IMR-90 (cell line): ENCODE measurements around the gene DAPL1. TPM values are rescaled to one million over a fixed set of nuclear protein-coding genes. Genes with fewer than 3 reads are reported as not detected.

ENCODE experiments used
- ATAC-seq: fragments of 200-7000 bp; cut with Tn5 transposase; 2 replicates; pipeline ENCODE4 v1.9.1; 2020; ENCODE audit warnings: low read depth, mild to moderate bottlenecking, moderate library complexity
- BruUV-seq: library from RNA; stranded (reverse); fragments of 400-500 nt; replicated peaks from 2 replicates; lab custom pipeline; 2021; lab: Mats Ljungman, UMichigan
- CTCF ChIA-PET: fragments of 300-600 bp; formaldehyde crosslinking; extraction: SDS; loops from one replicate; lab custom pipeline; 2021; ENCODE audit warnings: antibody characterized with exemption; lab: Yijun Ruan, JAX
- POLR2A ChIA-PET: fragments of 300-600 bp; sonication (Branson Sonifier 250); formaldehyde crosslinking; loops from one replicate; lab custom pipeline; 2022; ENCODE audit warnings: antibody characterized with exemption; ENCODE audit not compliant: unreplicated experiment; lab: Charles Lee
- DNase-seq: peaks from one replicate; pipeline ENCODE4 v3.0.0; 2013
- H2AFZ ChIP-seq: replicated peaks from 2 replicates; pipeline ENCODE3; 2013; ENCODE audit warnings: low read length, mild to moderate bottlenecking; ENCODE audit not compliant: poor library complexity
- H2AK5ac ChIP-seq: 2 replicates; pipeline ENCODE4 v1.6.1; 2013; ENCODE audit warnings: low read depth, low read length, inconsistent platforms
- H2AK9ac ChIP-seq: replicated peaks from 2 replicates; pipeline ENCODE3; 2013; ENCODE audit warnings: mild to moderate bottlenecking, low read depth, low read length, moderate library complexity; ENCODE audit not compliant: poor library complexity
- H2BK120ac ChIP-seq: 2 replicates; pipeline ENCODE4 v1.6.1; 2013; ENCODE audit warnings: low read depth, low read length, inconsistent platforms
- H2BK15ac ChIP-seq: 3 replicates; pipeline ENCODE4 v1.6.1; 2013; ENCODE audit warnings: low read depth, low read length, inconsistent platforms
- H2BK20ac ChIP-seq: 2 replicates; pipeline ENCODE4 v1.6.1; 2013; ENCODE audit warnings: low read depth, mild to moderate bottlenecking, inconsistent platforms, low read length, moderate library complexity
- H2BK5ac ChIP-seq: 2 replicates; pipeline ENCODE4 v1.6.1; 2013; ENCODE audit warnings: mild to moderate bottlenecking, low read depth, low read length, inconsistent platforms; ENCODE audit not compliant: poor library complexity, severe bottlenecking
- H3K14ac ChIP-seq: replicated peaks from 2 replicates; pipeline ENCODE4 v1.6.1; 2013; ENCODE audit warnings: low read depth, low read length, inconsistent platforms
- H3K18ac ChIP-seq: 2 replicates; pipeline ENCODE4 v1.6.1; 2013; ENCODE audit warnings: low read depth, low read length, control low read depth
- H3K23ac ChIP-seq: 2 replicates; pipeline ENCODE4 v1.6.1; 2013; ENCODE audit warnings: low read depth, low read length, inconsistent platforms
- H3K27ac ChIP-seq: 2 replicates; pipeline ENCODE4 v1.5.1; 2013; ENCODE audit warnings: mild to moderate bottlenecking, control low read depth, low read length; ENCODE audit not compliant: insufficient read depth
- H3K27me3 ChIP-seq: 2 replicates; pipeline ENCODE4 v1.6.1; 2013; ENCODE audit warnings: low read length; ENCODE audit not compliant: control insufficient read depth, insufficient read depth
- H3K36me3 ChIP-seq: 2 replicates; pipeline ENCODE4 v1.6.1; 2013; ENCODE audit warnings: low read length, mixed read lengths; ENCODE audit not compliant: control insufficient read depth, insufficient read depth
- H3K4ac ChIP-seq: 2 replicates; pipeline ENCODE4 v1.6.1; 2013; ENCODE audit warnings: low read depth, low read length, inconsistent platforms
- H3K4me1 ChIP-seq: 2 replicates; pipeline ENCODE4 v1.6.1; 2013; ENCODE audit warnings: low read length, mixed read lengths; ENCODE audit not compliant: control insufficient read depth, insufficient read depth
- H3K4me2 ChIP-seq: 2 replicates; pipeline ENCODE4 v1.6.1; 2013; ENCODE audit warnings: low read depth, mild to moderate bottlenecking, control low read depth, low read length, moderate library complexity
- H3K4me3 ChIP-seq: 2 replicates; pipeline ENCODE4 v1.5.1; 2013; ENCODE audit warnings: low read depth, mild to moderate bottlenecking, control low read depth, low read length, moderate library complexity; ENCODE audit not compliant: insufficient read depth
- H3K56ac ChIP-seq: 2 replicates; pipeline ENCODE4 v1.6.1; 2013; ENCODE audit warnings: low read length, inconsistent platforms; ENCODE audit not compliant: insufficient read depth; ENCODE audit errors: extremely low read depth
- H3K79me1 ChIP-seq, 2 experiments: 2 replicates each; pipeline ENCODE4 v1.6.1; 2013; ENCODE audit warnings: low read length in 2 of 2, inconsistent platforms in 1 of 2, low read depth in 1 of 2
- H3K9ac ChIP-seq: 2 replicates; pipeline ENCODE4 v1.6.1; 2013; ENCODE audit warnings: low read depth, low read length, control low read depth
- H3K9me1 ChIP-seq: 2 replicates; pipeline ENCODE4 v1.6.1; 2013; ENCODE audit warnings: low read length, inconsistent platforms; ENCODE audit not compliant: insufficient read depth
- H3K9me3 ChIP-seq: 2 replicates; pipeline ENCODE4 v1.6.1; 2013; ENCODE audit warnings: low read length; ENCODE audit not compliant: control insufficient read depth, insufficient read depth
- H4K20me1 ChIP-seq: 2 replicates; pipeline ENCODE4 v1.6.1; 2013; ENCODE audit warnings: low read length, inconsistent platforms; ENCODE audit not compliant: insufficient read depth
- H4K5ac ChIP-seq: 2 replicates; pipeline ENCODE4 v1.6.1; 2013; ENCODE audit warnings: mild to moderate bottlenecking, low read depth, low read length, control low read depth
- H4K8ac ChIP-seq, 2 experiments: 2 replicates each; pipeline ENCODE4 v1.6.1; 2013; ENCODE audit warnings: low read depth in 2 of 2, low read length in 2 of 2, control low read depth in 1 of 2, inconsistent platforms in 1 of 2
- H4K91ac ChIP-seq: 2 replicates; pipeline ENCODE4 v1.6.1; 2013; ENCODE audit warnings: low read depth, low read length, inconsistent platforms; ENCODE audit not compliant: insufficient read depth
- BHLHE40 ChIP-seq: fragments of 150-350 bp; IDR thresholded peaks from 2 replicates; pipeline ENCODE4 v1.6.1; 2016; ENCODE audit warnings: mild to moderate bottlenecking, low read depth, low read length
- CEBPB ChIP-seq: IDR thresholded peaks from 2 replicates; pipeline ENCODE4 v1.6.1; 2012; ENCODE audit warnings: low read depth, low read length, improper control_type of control experiment
- CHD1 ChIP-seq: IDR thresholded peaks from 2 replicates; pipeline ENCODE4 v1.6.1; 2012; ENCODE audit warnings: low read depth, low read length, improper control_type of control experiment
- CTCF ChIP-seq: conservative IDR thresholded peaks from 2 replicates; pipeline ENCODE4 v1.5.1; 2012; ENCODE audit warnings: mild to moderate bottlenecking, low read depth, low read length, improper control_type of control experiment
- ELK1 ChIP-seq: fragments of 150-350 bp; IDR thresholded peaks from 2 replicates; pipeline ENCODE4 v1.6.1; 2016; ENCODE audit warnings: low read depth, mild to moderate bottlenecking, low read length, moderate library complexity, borderline replicate concordance
- FOS ChIP-seq: fragments of 150-350 bp; IDR thresholded peaks from 2 replicates; pipeline ENCODE4 v1.6.1; 2016; ENCODE audit warnings: low read depth, low read length
- MAFK ChIP-seq: IDR thresholded peaks from 2 replicates; pipeline ENCODE4 v1.6.1; 2012; ENCODE audit warnings: low read depth, low read length, improper control_type of control experiment
- NFE2L2 ChIP-seq: fragments of 150-350 bp; IDR thresholded peaks from 2 replicates; pipeline ENCODE4 v1.6.1; 2016; ENCODE audit warnings: low read depth, mild to moderate bottlenecking, low read length
- RAD21 ChIP-seq: IDR thresholded peaks from 2 replicates; pipeline ENCODE4 v1.6.1; 2012; ENCODE audit warnings: low read length, improper control_type of control experiment
- RFX5 ChIP-seq: IDR thresholded peaks from 2 replicates; pipeline ENCODE4 v1.8.0; 2012; ENCODE audit warnings: low read depth, mild to moderate bottlenecking, low read length, moderate library complexity
- USF2 ChIP-seq: fragments of 150-350 bp; IDR thresholded peaks from 2 replicates; pipeline ENCODE4 v1.6.1; 2017; ENCODE audit warnings: mild to moderate bottlenecking, antibody characterized with exemption, low read length, low read depth
- WGBS, 2 experiments: methylation state at CpG; one replicate each; pipeline versions ENCODE4 v1.1.5 to v1.1.7; 2013; ENCODE audit warnings: missing lambda C conversion rate in 2 of 2; ENCODE audit not compliant: insufficient read length in 1 of 2; ENCODE audit errors: extremely low coverage in 2 of 2; 5-methylcytosine and 5-hydroxymethylcytosine counted together
- dilution Hi-C: fragments of 300-500 bp; cut with HindIII; formaldehyde crosslinking; loops from one replicate; pipeline ENCODE4 v1.14.3; 2018; ENCODE audit warnings: low sequenced_read_pairs; ENCODE audit not compliant: unreplicated experiment
- in situ Hi-C: fragments of 300-500 bp; cut with MboI; formaldehyde crosslinking; loops from 3 replicates; pipeline ENCODE4 v1.14.3; 2019; ENCODE audit warnings: low sequenced_read_pairs, inconsistent platforms, mixed read lengths
- intact Hi-C: fragments of 100-400 bp; cut with micrococcal nuclease; formaldehyde crosslinking; loops from 2 replicates; pipeline ENCODE4 v1.10.0; 2022
- polyA plus RNA-seq, 3 experiments: library from polyadenylated mRNA; depleted of rRNA; stranded (reverse); fragments of >200 nt; gene quantifications; 2 replicates each; pipeline ENCODE4 v1.2.3, GENCODE V29; 2012; ENCODE audit warnings: low replicate concordance in 1 of 3
- total RNA-seq: library from RNA; depleted of rRNA; stranded (reverse); fragments of >200 nt; gene quantifications from 2 replicates; pipeline ENCODE4 v1.2.3, GENCODE V29; 2012

DAPL1 gene
- total and polyA plus RNA-seq, 2 of the 4 experiments (the other 2 are of a cell fraction) = not detected

GRCh38 chr2:158781353-158781961, 13.7 kb upstream of the DAPL1 start:
- no peak overlapping the region for H2AK9ac ChIP-seq
- H2AK5ac ChIP-seq = no peak overlapping the region
- H4K8ac ChIP-seq = no peak overlapping the region
- no peaks in the 10 kb centered on the region for H3K4me1 ChIP-seq
- no peaks in the 10 kb centered on the region for H3K9me1 ChIP-seq
- H2BK20ac ChIP-seq = no peak overlapping the region
- H2BK120ac ChIP-seq = no peak overlapping the region
- WGBS, 2 experiments = no CpG with 5 or more reads among the region's 4 CpGs
- no peak overlapping the region for H3K23ac ChIP-seq
- H2AFZ ChIP-seq = no peak overlapping the region
- H3K9me3 ChIP-seq = no peaks in the 10 kb centered on the region
- TF ChIP-seq CTCF = no peak
- no peak for TF ChIP-seq RAD21
- no peak for TF ChIP-seq CEBPB
- no peak for TF ChIP-seq BHLHE40
- no peak for TF ChIP-seq ELK1
- TF ChIP-seq FOS = no peak
- TF ChIP-seq CHD1 = no peak
- peak; percentile 62 for TF ChIP-seq MAFK
- TF ChIP-seq USF2 = no peak
- TF ChIP-seq RFX5 = no peak
- TF ChIP-seq NFE2L2 = peak; percentile 34; the same call in 1 of the 2 replicates
- no peak overlapping the region for H2BK15ac ChIP-seq
- H3K9ac ChIP-seq = no peak overlapping the region
- H4K5ac ChIP-seq = no peak overlapping the region
- H3K4me3 ChIP-seq = no peak overlapping the region
- H3K36me3 ChIP-seq = no peaks in the 10 kb centered on the region
- BruUV-seq = no TSS peak
- H3K27ac ChIP-seq = no peak overlapping the region
- H2BK5ac ChIP-seq = no peak overlapping the region
- no peaks in the 10 kb centered on the region for H3K27me3 ChIP-seq
- ChIA-PET CTCF (no interaction called here), POLR2A (no interaction called here)
- in situ Hi-C loops = no loop called here
- H3K4me2 ChIP-seq = no peak overlapping the region
- no peak overlapping the region for H3K14ac ChIP-seq
- dilution Hi-C loops = no loop called here
- H3K56ac ChIP-seq = no peak overlapping the region
- no peaks in the 10 kb centered on the region for H3K79me1 ChIP-seq
- intact Hi-C loops = no loop called here
- no peak overlapping the region for H3K4ac ChIP-seq
- H3K18ac ChIP-seq = no peak overlapping the region
- DNase-seq (peak; percentile 37), ATAC-seq (peak; percentile 35; the same call in 1 of the 2 replicates)
- no peak overlapping the region for H4K91ac ChIP-seq
- no peaks in the 10 kb centered on the region for H4K20me1 ChIP-seq
